ENCODE results near the gene C1QTNF8.

DNA sequence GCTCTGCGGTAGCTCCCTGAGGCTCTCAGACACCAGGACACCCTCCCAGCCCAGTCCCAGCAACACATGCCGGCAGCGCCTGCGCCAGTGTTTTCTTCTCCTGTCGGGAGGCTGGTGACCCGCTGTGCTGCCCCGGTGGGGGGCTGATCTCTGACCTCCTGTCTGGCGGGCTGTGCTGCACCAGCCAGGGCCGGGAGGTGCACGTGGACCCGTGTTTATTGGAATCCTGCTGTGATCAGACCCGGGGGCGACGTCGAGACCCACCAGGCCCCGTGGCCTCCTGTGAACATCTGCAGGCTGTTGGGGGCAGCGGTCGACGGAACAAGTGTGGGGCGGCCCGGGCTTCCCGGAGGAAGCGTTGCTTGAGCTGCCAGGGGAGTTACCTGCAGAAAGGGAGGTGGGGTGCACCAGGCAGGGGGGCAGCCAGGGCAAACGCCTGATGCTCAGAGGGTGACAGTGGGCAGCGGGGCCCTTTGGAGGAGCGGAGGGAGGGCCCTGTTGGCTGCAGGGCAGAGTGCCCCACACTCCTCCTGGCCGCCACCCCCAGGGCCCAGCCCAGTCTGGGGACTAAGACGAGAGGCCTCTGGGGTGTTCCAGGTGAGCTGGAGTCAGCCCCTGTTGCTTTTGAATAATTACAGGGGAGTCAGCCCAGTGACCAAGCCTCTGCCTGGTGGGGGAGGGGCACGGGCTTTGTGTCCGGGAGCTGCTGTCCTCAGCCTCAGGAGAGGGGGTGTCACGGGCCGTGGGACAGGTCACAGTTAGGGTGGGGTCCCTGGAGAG, 25.8 kb downstream of the C1QTNF8 start:
- TF ChIP-seq EZH2phosphoT487 (IDR thresholded peaks at IDR 0.05; ENCODE audit: insufficient read depth, low read depth) (no peak), EZH2 (IDR thresholded peaks at IDR 0.05; ENCODE audit: insufficient read depth, poor library complexity, severe bottlenecking) (no peak)

Measured in GM23248 (cell line).